ENCODE results near the gene TRIB2. TPM values are rescaled to one million over a fixed set of nuclear protein-coding genes. Genes with fewer than 3 reads are reported as not detected.

Gene TRIB2
- total and polyA plus RNA-seq, 9 of the 15 experiments (the other 6 are each of a cell fraction or from before 2014, with no cell fraction given): 9.0 to 39.0 (median 26.3) TPM

DNA sequence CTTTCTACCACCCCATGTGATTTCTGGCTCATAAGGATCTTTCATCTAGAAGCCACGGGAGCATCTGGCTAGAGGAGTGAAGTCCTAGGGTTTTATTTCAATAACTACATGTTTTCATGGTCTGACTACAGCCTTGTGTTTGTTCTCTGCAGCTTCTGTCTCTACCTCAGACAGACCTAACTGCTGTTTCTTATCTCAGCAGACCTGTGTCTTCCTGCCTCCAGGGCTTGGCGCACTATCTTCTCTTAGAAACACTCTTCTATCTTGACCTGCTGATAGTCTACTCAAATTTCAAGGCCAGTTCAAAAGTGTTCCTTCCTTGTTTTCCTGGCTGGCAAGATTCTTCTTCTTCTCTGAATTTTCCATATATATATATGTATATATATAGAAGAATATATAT lies 11.0 kb upstream of the TRIB2 start (continued):
- TF ChIP-seq, protein P1, sequence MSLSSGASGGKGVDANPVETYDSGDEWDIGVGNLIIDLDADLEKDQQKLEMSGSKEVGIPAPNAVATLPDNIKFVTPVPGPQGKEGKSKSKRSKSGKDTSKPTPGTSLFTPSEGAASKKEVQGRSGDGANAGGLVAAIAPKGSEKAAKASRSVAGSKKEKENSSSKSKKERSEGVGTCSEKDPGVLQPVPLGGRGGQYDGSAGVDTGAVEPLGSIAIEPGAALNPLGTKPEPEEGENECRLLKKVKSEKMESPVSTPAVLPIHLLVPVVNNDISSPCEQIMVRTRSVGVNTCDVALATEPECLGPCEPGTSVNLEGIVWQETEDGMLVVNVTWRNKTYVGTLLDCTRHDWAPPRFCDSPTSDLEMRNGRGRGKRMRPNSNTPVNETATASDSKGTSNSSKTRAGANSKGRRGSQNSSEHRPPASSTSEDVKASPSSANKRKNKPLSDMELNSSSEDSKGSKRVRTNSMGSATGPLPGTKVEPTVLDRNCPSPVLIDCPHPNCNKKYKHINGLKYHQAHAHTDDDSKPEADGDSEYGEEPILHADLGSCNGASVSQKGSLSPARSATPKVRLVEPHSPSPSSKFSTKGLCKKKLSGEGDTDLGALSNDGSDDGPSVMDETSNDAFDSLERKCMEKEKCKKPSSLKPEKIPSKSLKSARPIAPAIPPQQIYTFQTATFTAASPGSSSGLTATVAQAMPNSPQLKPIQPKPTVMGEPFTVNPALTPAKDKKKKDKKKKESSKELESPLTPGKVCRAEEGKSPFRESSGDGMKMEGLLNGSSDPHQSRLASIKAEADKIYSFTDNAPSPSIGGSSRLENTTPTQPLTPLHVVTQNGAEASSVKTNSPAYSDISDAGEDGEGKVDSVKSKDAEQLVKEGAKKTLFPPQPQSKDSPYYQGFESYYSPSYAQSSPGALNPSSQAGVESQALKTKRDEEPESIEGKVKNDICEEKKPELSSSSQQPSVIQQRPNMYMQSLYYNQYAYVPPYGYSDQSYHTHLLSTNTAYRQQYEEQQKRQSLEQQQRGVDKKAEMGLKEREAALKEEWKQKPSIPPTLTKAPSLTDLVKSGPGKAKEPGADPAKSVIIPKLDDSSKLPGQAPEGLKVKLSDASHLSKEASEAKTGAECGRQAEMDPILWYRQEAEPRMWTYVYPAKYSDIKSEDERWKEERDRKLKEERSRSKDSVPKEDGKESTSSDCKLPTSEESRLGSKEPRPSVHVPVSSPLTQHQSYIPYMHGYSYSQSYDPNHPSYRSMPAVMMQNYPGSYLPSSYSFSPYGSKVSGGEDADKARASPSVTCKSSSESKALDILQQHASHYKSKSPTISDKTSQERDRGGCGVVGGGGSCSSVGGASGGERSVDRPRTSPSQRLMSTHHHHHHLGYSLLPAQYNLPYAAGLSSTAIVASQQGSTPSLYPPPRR (CRISPR knock-in tag; IDR thresholded peaks at IDR 0.05; ENCODE audit: borderline replicate concordance): no peak
- no peak for TF ChIP-seq FUS (optimal IDR thresholded peaks at IDR 0.05; ENCODE audit: low read depth, low read length)
- no peak for TF ChIP-seq NR2C1 (IDR thresholded peaks at IDR 0.05)
- no peak for TF ChIP-seq NR2C1 (tag; IDR thresholded peaks at IDR 0.05)
- peak; percentile 89 for TF ChIP-seq ARID1B (IDR thresholded peaks at IDR 0.05)
- TF ChIP-seq ZNF584 (CRISPR knock-in tag; IDR thresholded peaks at IDR 0.05; ENCODE audit: low read depth): no peak
- TF ChIP-seq TRIM24 (IDR thresholded peaks at IDR 0.05): peak; percentile 79 to 89; a peak in 3 of 4 replicates
- TF ChIP-seq SMARCA4 (IDR thresholded peaks at IDR 0.05): peak; percentile 82
- TF ChIP-seq SP1 (CRISPR knock-in tag; IDR thresholded peaks at IDR 0.05): peak; percentile 5; the same call in 1 of the 2 replicates
- TF ChIP-seq ZNF3 (CRISPR knock-in tag; IDR thresholded peaks at IDR 0.05): no peak
- TF ChIP-seq, protein P2, sequence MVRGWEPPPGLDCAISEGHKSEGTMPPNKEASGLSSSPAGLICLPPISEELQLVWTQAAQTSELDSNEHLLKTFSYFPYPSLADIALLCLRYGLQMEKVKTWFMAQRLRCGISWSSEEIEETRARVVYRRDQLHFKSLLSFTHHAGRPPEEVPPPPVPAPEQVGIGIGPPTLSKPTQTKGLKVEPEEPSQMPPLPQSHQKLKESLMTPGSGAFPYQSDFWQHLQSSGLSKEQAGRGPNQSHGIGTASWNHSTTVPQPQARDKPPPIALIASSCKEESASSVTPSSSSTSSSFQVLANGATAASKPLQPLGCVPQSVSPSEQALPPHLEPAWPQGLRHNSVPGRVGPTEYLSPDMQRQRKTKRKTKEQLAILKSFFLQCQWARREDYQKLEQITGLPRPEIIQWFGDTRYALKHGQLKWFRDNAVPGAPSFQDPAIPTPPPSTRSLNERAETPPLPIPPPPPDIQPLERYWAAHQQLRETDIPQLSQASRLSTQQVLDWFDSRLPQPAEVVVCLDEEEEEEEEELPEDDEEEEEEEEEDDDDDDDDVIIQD (CRISPR knock-in tag; IDR thresholded peaks at IDR 0.05): no peak
- no peak for TF ChIP-seq ZNF324 (CRISPR knock-in tag; IDR thresholded peaks at IDR 0.05)
- TF ChIP-seq SMAD3 (CRISPR knock-in tag; conservative IDR thresholded peaks at IDR 0.05): no peak
- TF ChIP-seq, protein P3, sequence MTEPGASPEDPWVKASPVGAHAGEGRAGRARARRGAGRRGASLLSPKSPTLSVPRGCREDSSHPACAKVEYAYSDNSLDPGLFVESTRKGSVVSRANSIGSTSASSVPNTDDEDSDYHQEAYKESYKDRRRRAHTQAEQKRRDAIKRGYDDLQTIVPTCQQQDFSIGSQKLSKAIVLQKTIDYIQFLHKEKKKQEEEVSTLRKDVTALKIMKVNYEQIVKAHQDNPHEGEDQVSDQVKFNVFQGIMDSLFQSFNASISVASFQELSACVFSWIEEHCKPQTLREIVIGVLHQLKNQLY (CRISPR knock-in tag; conservative IDR thresholded peaks at IDR 0.05): no peak
- TF ChIP-seq PHF21A (IDR thresholded peaks at IDR 0.05; ENCODE audit: borderline replicate concordance, low read depth): no peak
- TF ChIP-seq ZEB2 (IDR thresholded peaks at IDR 0.05): peak; percentile 38; the same call in 1 of the 2 replicates
- TF ChIP-seq, protein P4, sequence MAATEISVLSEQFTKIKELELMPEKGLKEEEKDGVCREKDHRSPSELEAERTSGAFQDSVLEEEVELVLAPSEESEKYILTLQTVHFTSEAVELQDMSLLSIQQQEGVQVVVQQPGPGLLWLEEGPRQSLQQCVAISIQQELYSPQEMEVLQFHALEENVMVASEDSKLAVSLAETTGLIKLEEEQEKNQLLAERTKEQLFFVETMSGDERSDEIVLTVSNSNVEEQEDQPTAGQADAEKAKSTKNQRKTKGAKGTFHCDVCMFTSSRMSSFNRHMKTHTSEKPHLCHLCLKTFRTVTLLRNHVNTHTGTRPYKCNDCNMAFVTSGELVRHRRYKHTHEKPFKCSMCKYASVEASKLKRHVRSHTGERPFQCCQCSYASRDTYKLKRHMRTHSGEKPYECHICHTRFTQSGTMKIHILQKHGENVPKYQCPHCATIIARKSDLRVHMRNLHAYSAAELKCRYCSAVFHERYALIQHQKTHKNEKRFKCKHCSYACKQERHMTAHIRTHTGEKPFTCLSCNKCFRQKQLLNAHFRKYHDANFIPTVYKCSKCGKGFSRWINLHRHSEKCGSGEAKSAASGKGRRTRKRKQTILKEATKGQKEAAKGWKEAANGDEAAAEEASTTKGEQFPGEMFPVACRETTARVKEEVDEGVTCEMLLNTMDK (IDR thresholded peaks at IDR 0.05; ENCODE audit: borderline replicate concordance, insufficient read depth, low read depth, low read length, poor library complexity, severe bottlenecking): no peak
- TF ChIP-seq ZNF717 (CRISPR knock-in tag; IDR thresholded peaks at IDR 0.05): no peak
- no peak for TF ChIP-seq FOXA1 (IDR thresholded peaks at IDR 0.05; ENCODE audit: borderline replicate concordance)
- TF ChIP-seq NR3C1 (CRISPR knock-in tag; IDR thresholded peaks at IDR 0.05): no peak
- TF ChIP-seq, protein P5, sequence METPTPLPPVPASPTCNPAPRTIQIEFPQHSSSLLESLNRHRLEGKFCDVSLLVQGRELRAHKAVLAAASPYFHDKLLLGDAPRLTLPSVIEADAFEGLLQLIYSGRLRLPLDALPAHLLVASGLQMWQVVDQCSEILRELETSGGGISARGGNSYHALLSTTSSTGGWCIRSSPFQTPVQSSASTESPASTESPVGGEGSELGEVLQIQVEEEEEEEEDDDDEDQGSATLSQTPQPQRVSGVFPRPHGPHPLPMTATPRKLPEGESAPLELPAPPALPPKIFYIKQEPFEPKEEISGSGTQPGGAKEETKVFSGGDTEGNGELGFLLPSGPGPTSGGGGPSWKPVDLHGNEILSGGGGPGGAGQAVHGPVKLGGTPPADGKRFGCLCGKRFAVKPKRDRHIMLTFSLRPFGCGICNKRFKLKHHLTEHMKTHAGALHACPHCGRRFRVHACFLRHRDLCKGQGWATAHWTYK (CRISPR knock-in tag; IDR thresholded peaks at IDR 0.05): no peak
